Osteoblast (primary cell): ENCODE data around the gene ZNF805. TPM values are rescaled to one million over a fixed set of nuclear protein-coding genes. Genes with fewer than 3 reads are reported as not detected.

Source experiments
- DNase-seq: peaks from one replicate; pipeline ENCODE4 v3.0.0; 2011; ENCODE audit warnings: low spot score, mixed read lengths; ENCODE audit not compliant: insufficient read length; ENCODE audit errors: missing footprints
- H2AFZ ChIP-seq: 2 replicates; pipeline ENCODE4 v1.6.0; 2011; ENCODE audit warnings: mild to moderate bottlenecking, low read length
- H3K27ac ChIP-seq: 2 replicates; pipeline ENCODE4 v1.5.1; 2011; ENCODE audit warnings: mild to moderate bottlenecking, low read depth, low read length, moderate library complexity
- H3K27me3 ChIP-seq: 2 replicates; pipeline ENCODE4 v1.6.0; 2012; ENCODE audit warnings: mild to moderate bottlenecking, control low read depth, inconsistent platforms, low read length, moderate library complexity; ENCODE audit not compliant: insufficient read depth
- H3K36me3 ChIP-seq: 2 replicates; pipeline ENCODE4 v1.5.1; 2011; ENCODE audit warnings: mild to moderate bottlenecking, low read length, control low read depth, moderate library complexity; ENCODE audit not compliant: insufficient read depth
- H3K4me1 ChIP-seq: 2 replicates; pipeline ENCODE4 v1.5.1; 2011; ENCODE audit warnings: mild to moderate bottlenecking, low read length, control low read depth, moderate library complexity; ENCODE audit not compliant: insufficient read depth
- H3K4me2 ChIP-seq: 2 replicates; pipeline ENCODE4 v1.6.0; 2011; ENCODE audit warnings: mild to moderate bottlenecking, low read length; ENCODE audit not compliant: insufficient read depth
- H3K4me3 ChIP-seq: fragments of 200-600 bp; sonication (generic); 3 replicates; pipeline ENCODE4 v1.5.1; 2012; ENCODE audit warnings: mild to moderate bottlenecking, low read length, inconsistent platforms; ENCODE audit not compliant: insufficient read depth
- H3K79me2 ChIP-seq: 2 replicates; pipeline ENCODE4 v1.6.0; 2012; ENCODE audit warnings: mild to moderate bottlenecking, low read length, control low read depth, inconsistent platforms; ENCODE audit not compliant: insufficient read depth
- H3K9me3 ChIP-seq: 2 replicates; pipeline ENCODE4 v1.5.1; 2011; ENCODE audit warnings: low read depth, low read length, control low read depth
- H4K20me1 ChIP-seq: 2 replicates; pipeline ENCODE4 v1.6.0; 2012; ENCODE audit warnings: mild to moderate bottlenecking, low read length, control low read depth; ENCODE audit not compliant: insufficient read depth
- CTCF ChIP-seq: IDR thresholded peaks from 2 replicates; pipeline ENCODE4 v1.5.1; 2011; ENCODE audit warnings: mild to moderate bottlenecking, low read depth, low read length, moderate library complexity; ENCODE audit errors: extremely low read depth
- total RNA-seq: library from RNA; depleted of rRNA; stranded (reverse); fragments of >200 nt; gene quantifications from 2 replicates; pipeline ENCODE4 v1.2.3, GENCODE V29; 2012

Gene ZNF805
- total RNA-seq, 1 donor, result 34.0 TPM

- peaks cover 4% of the 10 kb centered on the region for H3K79me2 ChIP-seq
- no peak for DNase-seq
- H4K20me1 ChIP-seq, result no peaks in the 10 kb centered on the region
- no peaks in the 10 kb centered on the region for H3K9me3 ChIP-seq
- H2AFZ ChIP-seq, result no peak overlapping the region
- H3K4me2 ChIP-seq, result no peak overlapping the region
- TF ChIP-seq CTCF, result no peak
- no peaks in the 10 kb centered on the region for H3K4me1 ChIP-seq
- no peak overlapping the region for H3K27ac ChIP-seq
- no peaks in the 10 kb centered on the region for H3K36me3 ChIP-seq
- no peaks in the 10 kb centered on the region for H3K27me3 ChIP-seq
- no peak overlapping the region for H3K4me3 ChIP-seq
Observed at GRCh38 chr19:57263244-57263741, 22.9 kb downstream of the ZNF805 start.

GRCh38 chr19:57267291-57267690 lies 26.9 kb downstream of the ZNF805 start:
- no peaks in the 10 kb centered on the region for H3K36me3 ChIP-seq
- no peaks in the 10 kb centered on the region for H3K79me2 ChIP-seq
- no peak overlapping the region for H3K27ac ChIP-seq
- H3K9me3 ChIP-seq, result no peaks in the 10 kb centered on the region
- no peak for DNase-seq
- H2AFZ ChIP-seq, result no peak overlapping the region
- no peak overlapping the region for H3K4me3 ChIP-seq
- H3K4me2 ChIP-seq, result no peak overlapping the region
- no peaks in the 10 kb centered on the region for H3K27me3 ChIP-seq
- H4K20me1 ChIP-seq, result no peaks in the 10 kb centered on the region
- peaks cover 9% of the 10 kb centered on the region for H3K4me1 ChIP-seq
- no peak for TF ChIP-seq CTCF

- Histone ChIP-seq H3K4me3 (no peak overlapping the region), H3K79me2 (no peaks in the 10 kb centered on the region), H3K27ac (no peak overlapping the region), H3K4me1 (peaks cover 9% of the 10 kb centered on the region), H2AFZ (no peak overlapping the region), H3K9me3 (no peaks in the 10 kb centered on the region), H3K27me3 (no peaks in the 10 kb centered on the region), H3K36me3 (no peaks in the 10 kb centered on the region), H4K20me1 (no peaks in the 10 kb centered on the region), H3K4me2 (no peak overlapping the region)
- peak; percentile 93 for DNase-seq
- TF ChIP-seq CTCF, result no peak
Observed at GRCh38 chr19:57269515-57270250, 29.3 kb downstream of the ZNF805 start.

- H3K27ac ChIP-seq, result no peak overlapping the region
- no peak for DNase-seq
- H3K36me3 ChIP-seq, result no peaks in the 10 kb centered on the region
- no peak for TF ChIP-seq CTCF
- no peaks in the 10 kb centered on the region for H3K9me3 ChIP-seq
- no peaks in the 10 kb centered on the region for H4K20me1 ChIP-seq
- peaks cover 9% of the 10 kb centered on the region for H3K4me1 ChIP-seq
- H2AFZ ChIP-seq, result no peak overlapping the region
- no peaks in the 10 kb centered on the region for H3K79me2 ChIP-seq
- H3K27me3 ChIP-seq, result no peaks in the 10 kb centered on the region
- H3K4me3 ChIP-seq, result no peak overlapping the region
- H3K4me2 ChIP-seq, result no peak overlapping the region
Observed at GRCh38 chr19:57271280-57271679, 30.8 kb downstream of the ZNF805 start.
